GM12878 (cell line): ENCODE measurements around the gene CCDC14.

Experiments
- ATF2 ChIP-seq: IDR thresholded peaks from 2 replicates; pipeline ENCODE4 v1.6.1; 2012; ENCODE audit warnings: low read length, inconsistent platforms
- BMI1 ChIP-seq: fragments of 450-650 bp; IDR thresholded peaks from 2 replicates; pipeline ENCODE4 v1.6.1; 2016; ENCODE audit warnings: mild to moderate bottlenecking, moderate library complexity, borderline replicate concordance
- BRCA1 ChIP-seq: IDR thresholded peaks from 2 replicates; pipeline ENCODE4 v1.6.1; 2011; ENCODE audit warnings: low read depth, low read length, improper control_type of control experiment
- EP300 ChIP-seq, 2 experiments: fragments of 150-350 bp in 1 of 2; IDR thresholded peaks; 2 replicates each; pipeline ENCODE4 v1.6.1; 2011 to 2012; ENCODE audit warnings: low read depth in 2 of 2, low read length in 2 of 2, borderline replicate concordance in 1 of 2, improper control_type of control experiment in 1 of 2, inconsistent platforms in 1 of 2; ENCODE audit not compliant: control insufficient read depth in 1 of 2
- GABPA ChIP-seq: IDR thresholded peaks from 2 replicates; pipeline ENCODE4 v1.6.1; 2014; ENCODE audit warnings: antibody characterized with exemption, low read depth, mild to moderate bottlenecking, inconsistent platforms
- HCFC1 ChIP-seq: fragments of 150-350 bp; IDR thresholded peaks from 2 replicates; pipeline ENCODE4 v1.6.1; 2014; ENCODE audit warnings: low read length
- PAX5 ChIP-seq: IDR thresholded peaks from 2 replicates; pipeline ENCODE4 v1.6.1; 2011; ENCODE audit warnings: low read depth, low read length, borderline replicate concordance
- POLR2A ChIP-seq: IDR thresholded peaks from 2 replicates; pipeline ENCODE4 v1.6.1; 2011; ENCODE audit warnings: low read depth, mild to moderate bottlenecking, low read length
- SMC3 ChIP-seq: IDR thresholded peaks from 2 replicates; pipeline ENCODE4 v1.6.1; 2011; ENCODE audit warnings: low read length, improper control_type of control experiment, borderline replicate concordance
- SRF ChIP-seq, 2 experiments: IDR thresholded peaks; 2 replicates each; pipeline ENCODE4 v1.6.1; 2011; ENCODE audit warnings: low read depth in 2 of 2, low read length in 2 of 2, mild to moderate bottlenecking in 1 of 2, moderate library complexity in 1 of 2
- TBL1XR1 ChIP-seq: IDR thresholded peaks from 2 replicates; pipeline ENCODE4 v1.6.1; 2012; ENCODE audit warnings: low read depth, low read length, improper control_type of control experiment
- TF ChIP-seq, protein P1 (sequence below), 3 experiments: IDR thresholded peaks in 2 of 3; conservative IDR thresholded peaks in 1 of 3; 2 replicates each; pipeline ENCODE4 v1.5.1; 2011; ENCODE audit warnings: low read depth in 3 of 3, low read length in 3 of 3, mild to moderate bottlenecking in 3 of 3, control low read depth in 2 of 3, moderate library complexity in 2 of 3, inconsistent platforms in 1 of 3, mixed read lengths in 1 of 3; ENCODE audit not compliant: control insufficient read depth in 2 of 3, insufficient read depth in 1 of 3; ENCODE audit errors: extremely low read depth in 1 of 3
- TF ChIP-seq, protein P2 (sequence below): IDR thresholded peaks from 2 replicates; pipeline ENCODE4 v1.6.1; 2011; ENCODE audit warnings: mild to moderate bottlenecking, low read depth, low read length, moderate library complexity; ENCODE audit not compliant: insufficient replicate concordance

DNA sequence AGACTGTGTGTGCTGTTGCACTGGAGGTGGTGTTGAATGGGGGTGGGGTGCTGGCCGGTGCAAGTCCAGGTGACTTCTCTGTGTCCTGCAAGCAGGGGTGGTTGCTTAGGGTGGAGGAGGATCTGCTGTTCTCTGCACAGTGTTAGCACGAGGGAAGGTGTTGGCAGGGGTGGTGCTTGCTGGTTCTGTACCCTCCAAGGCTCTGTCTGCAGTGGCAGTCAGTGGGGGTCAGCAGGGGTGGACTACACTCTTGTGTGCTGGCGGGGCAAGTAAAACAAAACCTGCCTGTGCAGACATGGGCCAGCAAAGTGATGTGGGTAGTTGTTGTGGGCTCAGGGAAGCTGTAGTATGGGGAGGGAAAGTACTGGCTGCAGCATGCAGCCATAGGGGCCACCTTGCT lies 25.4 kb upstream of the CCDC14 start:
- TF ChIP-seq ATF2 (no peak), TBL1XR1 (no peak), SMC3 (no peak), SRF (IDR thresholded peaks at IDR 0.05; ENCODE audit: low read depth in 2 of 2, low read length in 2 of 2) (no peak), GABPA (no peak), POLR2A (no peak), EP300 (IDR thresholded peaks at IDR 0.05; ENCODE audit: borderline replicate concordance in 1 of 2, control insufficient read depth in 1 of 2, low read depth in 2 of 2, low read length in 2 of 2) (no peak), HCFC1 (no peak), PAX5 (no peak), BMI1 (no peak), BRCA1 (no peak)
- TF ChIP-seq, protein P1, sequence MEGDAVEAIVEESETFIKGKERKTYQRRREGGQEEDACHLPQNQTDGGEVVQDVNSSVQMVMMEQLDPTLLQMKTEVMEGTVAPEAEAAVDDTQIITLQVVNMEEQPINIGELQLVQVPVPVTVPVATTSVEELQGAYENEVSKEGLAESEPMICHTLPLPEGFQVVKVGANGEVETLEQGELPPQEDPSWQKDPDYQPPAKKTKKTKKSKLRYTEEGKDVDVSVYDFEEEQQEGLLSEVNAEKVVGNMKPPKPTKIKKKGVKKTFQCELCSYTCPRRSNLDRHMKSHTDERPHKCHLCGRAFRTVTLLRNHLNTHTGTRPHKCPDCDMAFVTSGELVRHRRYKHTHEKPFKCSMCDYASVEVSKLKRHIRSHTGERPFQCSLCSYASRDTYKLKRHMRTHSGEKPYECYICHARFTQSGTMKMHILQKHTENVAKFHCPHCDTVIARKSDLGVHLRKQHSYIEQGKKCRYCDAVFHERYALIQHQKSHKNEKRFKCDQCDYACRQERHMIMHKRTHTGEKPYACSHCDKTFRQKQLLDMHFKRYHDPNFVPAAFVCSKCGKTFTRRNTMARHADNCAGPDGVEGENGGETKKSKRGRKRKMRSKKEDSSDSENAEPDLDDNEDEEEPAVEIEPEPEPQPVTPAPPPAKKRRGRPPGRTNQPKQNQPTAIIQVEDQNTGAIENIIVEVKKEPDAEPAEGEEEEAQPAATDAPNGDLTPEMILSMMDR (IDR thresholded peaks at IDR 0.05 in 2 of 3, conservative IDR thresholded peaks at IDR 0.05 in 1 of 3; ENCODE audit: control insufficient read depth in 2 of 3, extremely low read depth in 1 of 3, insufficient read depth in 1 of 3, low read depth in 3 of 3, low read length in 3 of 3): no peak
- TF ChIP-seq, protein P2, sequence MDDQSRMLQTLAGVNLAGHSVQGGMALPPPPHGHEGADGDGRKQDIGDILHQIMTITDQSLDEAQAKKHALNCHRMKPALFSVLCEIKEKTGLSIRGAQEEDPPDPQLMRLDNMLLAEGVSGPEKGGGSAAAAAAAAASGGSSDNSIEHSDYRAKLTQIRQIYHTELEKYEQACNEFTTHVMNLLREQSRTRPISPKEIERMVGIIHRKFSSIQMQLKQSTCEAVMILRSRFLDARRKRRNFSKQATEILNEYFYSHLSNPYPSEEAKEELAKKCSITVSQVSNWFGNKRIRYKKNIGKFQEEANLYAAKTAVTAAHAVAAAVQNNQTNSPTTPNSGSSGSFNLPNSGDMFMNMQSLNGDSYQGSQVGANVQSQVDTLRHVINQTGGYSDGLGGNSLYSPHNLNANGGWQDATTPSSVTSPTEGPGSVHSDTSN: no peak
